Smooth muscle cell (in vitro differentiated cells): ENCODE results near the gene POMGNT1. TPM values are rescaled to one million over a fixed set of nuclear protein-coding genes. Genes with fewer than 3 reads are reported as not detected.

Experiments
- DNase-seq: peaks from one replicate; lab custom pipeline; 2025; ENCODE audit not compliant: unreplicated experiment; lab: John Stamatoyannopoulos, UW
- H2AFZ ChIP-seq: fragments of 200-600 bp; sonication (generic); 2 replicates; pipeline ENCODE4 v1.6.0; 2016; ENCODE audit warnings: antibody characterized with exemption, low read depth, mild to moderate bottlenecking
- H3F3A ChIP-seq: fragments of 200-600 bp; sonication (generic); 2 replicates; pipeline ENCODE4 v1.6.0; 2017; ENCODE audit warnings: antibody characterized with exemption, low read depth
- H3K27ac ChIP-seq: fragments of 200-600 bp; sonication (generic); 2 replicates; pipeline ENCODE4 v1.5.1; 2016; ENCODE audit warnings: low read depth, mild to moderate bottlenecking
- H3K27me3 ChIP-seq: fragments of 200-600 bp; sonication (generic); 2 replicates; pipeline ENCODE4 v1.6.1; 2016; ENCODE audit warnings: low read depth, mild to moderate bottlenecking
- H3K36me3 ChIP-seq: fragments of 200-600 bp; sonication (generic); 2 replicates; pipeline ENCODE4 v1.5.1; 2016; ENCODE audit warnings: low read depth
- H3K4me1 ChIP-seq: fragments of 200-600 bp; sonication (generic); 2 replicates; pipeline ENCODE4 v1.5.1; 2016; ENCODE audit warnings: low read depth
- H3K4me2 ChIP-seq: fragments of 200-600 bp; sonication (generic); 2 replicates; pipeline ENCODE4 v1.6.0; 2016; ENCODE audit warnings: mild to moderate bottlenecking
- H3K4me3 ChIP-seq: fragments of 200-600 bp; sonication (generic); 2 replicates; pipeline ENCODE4 v1.5.1; 2016; ENCODE audit warnings: mild to moderate bottlenecking
- H3K79me2 ChIP-seq: fragments of 200-600 bp; sonication (generic); 2 replicates; pipeline ENCODE4 v1.6.0; 2016; ENCODE audit warnings: low read depth, mild to moderate bottlenecking
- H3K9ac ChIP-seq: fragments of 200-600 bp; sonication (generic); 2 replicates; pipeline ENCODE4 v1.6.0; 2016; ENCODE audit warnings: low read depth
- H3K9me3 ChIP-seq: fragments of 200-600 bp; sonication (generic); replicated peaks from 2 replicates; pipeline ENCODE4 v1.5.1; 2016; ENCODE audit warnings: low read depth
- H4K20me1 ChIP-seq: fragments of 200-600 bp; sonication (generic); 2 replicates; pipeline ENCODE4 v1.6.0; 2016; ENCODE audit warnings: low read depth
- WGBS: methylation state at CpG from one replicate; pipeline ENCODE4 v1.1.7; 2016; ENCODE audit warnings: low lambda C conversion rate; 5-methylcytosine and 5-hydroxymethylcytosine counted together
- polyA plus RNA-seq: library from polyadenylated mRNA; unstranded; fragments of >200 nt; fragmentation: Nextera tagmentation; extraction: Ambion mirVana; gene quantifications from 2 replicates; pipeline ENCODE4 v1.2.1, GENCODE V29; 2016
- total RNA-seq: library from RNA; depleted of rRNA; stranded (reverse); fragments of >200 nt; gene quantifications from 2 replicates; pipeline ENCODE4 v1.2.3, GENCODE V29; 2014
- TF ChIP-seq, protein P1 (sequence below): fragments of 200-600 bp; sonication (generic); IDR thresholded peaks from 2 replicates; pipeline ENCODE4 v1.5.1; 2017; ENCODE audit warnings: borderline replicate concordance, mild to moderate bottlenecking, antibody characterized with exemption; ENCODE audit not compliant: insufficient read depth, poor library complexity, severe bottlenecking

Gene POMGNT1
- total and polyA plus RNA-seq, 2 experiments from 2014 or later = 39.4 to 72.4 TPM

DNA sequence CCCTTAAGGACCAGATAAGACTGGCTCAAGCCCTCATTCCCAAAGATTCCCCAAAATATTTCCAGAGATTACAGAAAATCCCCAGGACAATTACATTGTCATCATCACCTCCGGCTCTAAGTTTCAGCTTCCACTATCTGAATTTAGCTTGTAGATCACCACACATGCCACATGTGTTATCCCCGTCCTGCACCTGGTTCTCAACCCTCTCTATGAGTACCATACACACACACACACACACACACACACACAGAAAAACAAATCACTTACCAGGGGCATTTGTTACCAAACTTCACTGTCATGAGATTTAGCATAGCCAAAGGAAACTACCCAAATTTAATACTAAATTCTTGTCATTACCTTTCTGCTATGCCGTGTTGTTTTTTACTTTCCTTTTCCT lies 38.7 kb downstream of the POMGNT1 start:
- no peaks in the 10 kb centered on the region for H3K4me1 ChIP-seq
- no peak overlapping the region for H2AFZ ChIP-seq
- H3K4me3 ChIP-seq = no peak overlapping the region
- no peaks in the 10 kb centered on the region for H4K20me1 ChIP-seq
- no peaks in the 10 kb centered on the region for H3K9me3 ChIP-seq
- no peak overlapping the region for H3K4me2 ChIP-seq
- TF ChIP-seq, protein P1, sequence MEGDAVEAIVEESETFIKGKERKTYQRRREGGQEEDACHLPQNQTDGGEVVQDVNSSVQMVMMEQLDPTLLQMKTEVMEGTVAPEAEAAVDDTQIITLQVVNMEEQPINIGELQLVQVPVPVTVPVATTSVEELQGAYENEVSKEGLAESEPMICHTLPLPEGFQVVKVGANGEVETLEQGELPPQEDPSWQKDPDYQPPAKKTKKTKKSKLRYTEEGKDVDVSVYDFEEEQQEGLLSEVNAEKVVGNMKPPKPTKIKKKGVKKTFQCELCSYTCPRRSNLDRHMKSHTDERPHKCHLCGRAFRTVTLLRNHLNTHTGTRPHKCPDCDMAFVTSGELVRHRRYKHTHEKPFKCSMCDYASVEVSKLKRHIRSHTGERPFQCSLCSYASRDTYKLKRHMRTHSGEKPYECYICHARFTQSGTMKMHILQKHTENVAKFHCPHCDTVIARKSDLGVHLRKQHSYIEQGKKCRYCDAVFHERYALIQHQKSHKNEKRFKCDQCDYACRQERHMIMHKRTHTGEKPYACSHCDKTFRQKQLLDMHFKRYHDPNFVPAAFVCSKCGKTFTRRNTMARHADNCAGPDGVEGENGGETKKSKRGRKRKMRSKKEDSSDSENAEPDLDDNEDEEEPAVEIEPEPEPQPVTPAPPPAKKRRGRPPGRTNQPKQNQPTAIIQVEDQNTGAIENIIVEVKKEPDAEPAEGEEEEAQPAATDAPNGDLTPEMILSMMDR = no peak
- no peaks in the 10 kb centered on the region for H3F3A ChIP-seq
- H3K79me2 ChIP-seq = no peaks in the 10 kb centered on the region
- no peak overlapping the region for H3K27ac ChIP-seq
- no peaks in the 10 kb centered on the region for H3K36me3 ChIP-seq
- no peak for DNase-seq
- no peak overlapping the region for H3K9ac ChIP-seq
- H3K27me3 ChIP-seq = no peaks in the 10 kb centered on the region
- 89% methylated on average over 3 of the region's 3 CpGs for WGBS

DNA sequence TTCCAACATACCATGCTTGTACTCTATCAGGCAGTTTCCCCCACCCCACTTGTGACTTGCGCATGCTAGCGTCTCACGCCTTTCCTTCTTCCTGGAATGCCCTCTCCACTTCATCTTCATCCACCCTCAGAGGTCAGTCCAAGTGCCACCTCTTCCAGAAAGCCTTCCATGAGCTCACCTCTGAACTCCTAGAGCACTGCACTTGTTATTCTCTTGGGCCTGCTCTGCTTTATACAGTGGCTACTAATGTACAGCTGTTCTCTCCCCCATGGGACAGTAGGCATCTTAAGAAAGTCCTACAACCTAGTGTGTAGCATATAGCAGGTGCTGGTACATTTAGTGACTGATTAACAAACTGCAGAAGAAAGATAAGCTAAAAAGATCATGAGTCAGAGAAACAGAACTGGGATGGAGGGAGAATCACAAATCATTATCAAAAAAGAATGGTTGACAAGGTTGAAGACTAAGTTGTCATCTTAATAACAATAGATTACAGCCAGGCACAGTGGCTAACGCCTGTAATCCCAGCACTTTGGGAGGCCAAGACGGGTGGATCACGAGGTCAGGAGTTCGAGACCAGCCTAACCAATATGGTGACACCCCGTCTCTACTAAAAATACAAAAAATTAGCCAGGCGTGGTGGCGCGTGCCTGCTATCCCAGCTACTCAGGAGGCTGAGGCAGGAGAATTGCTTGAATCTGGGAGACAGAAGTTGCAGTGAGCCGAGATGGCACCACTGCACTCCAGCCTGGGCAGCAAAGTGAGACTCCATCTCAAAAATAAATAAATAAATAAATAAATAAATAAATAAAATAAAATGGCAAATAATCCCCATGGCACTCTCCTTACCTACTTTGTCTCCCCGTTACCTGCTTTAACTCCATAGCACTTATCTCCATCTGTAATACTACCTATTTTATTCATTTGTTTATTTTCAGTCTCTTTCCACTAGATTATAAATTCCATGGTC lies 39.6 kb downstream of the POMGNT1 start:
- no peak overlapping the region for H3K4me2 ChIP-seq
- H3K4me1 ChIP-seq = no peaks in the 10 kb centered on the region
- H3K79me2 ChIP-seq = no peaks in the 10 kb centered on the region
- no peaks in the 10 kb centered on the region for H3K9me3 ChIP-seq
- H3F3A ChIP-seq = no peaks in the 10 kb centered on the region
- no peaks in the 10 kb centered on the region for H4K20me1 ChIP-seq
- no peak overlapping the region for H2AFZ ChIP-seq
- H3K27me3 ChIP-seq = no peaks in the 10 kb centered on the region
- TF ChIP-seq, protein P1 = no peak
- no peak overlapping the region for H3K27ac ChIP-seq
- no peak overlapping the region for H3K4me3 ChIP-seq
- whole genome bisulfite sequencing = 85% methylated on average over 13 of the region's 13 CpGs
- no peak for DNase-seq
- H3K36me3 ChIP-seq = no peaks in the 10 kb centered on the region
- H3K9ac ChIP-seq = no peak overlapping the region

DNA sequence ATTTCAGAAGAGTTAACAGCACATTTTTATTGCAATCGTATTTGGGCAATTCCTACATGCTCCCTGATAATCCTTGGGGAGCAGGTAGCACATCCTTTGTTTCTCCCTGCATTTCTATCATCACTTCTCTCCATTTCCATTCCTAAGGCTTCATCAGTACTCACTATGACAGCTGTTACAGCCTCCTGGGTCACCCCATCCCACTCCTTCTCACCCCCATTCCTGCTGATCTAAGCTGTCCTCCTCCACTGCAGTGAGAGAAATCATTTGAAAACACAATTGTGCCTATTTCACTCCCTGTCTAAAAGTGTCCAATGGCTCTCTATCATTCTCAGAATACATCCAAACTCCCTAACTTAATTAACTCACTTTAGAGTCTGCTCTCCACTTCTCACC lies 40.3 kb downstream of the POMGNT1 start:
- H3K27me3 ChIP-seq = no peaks in the 10 kb centered on the region
- no peak overlapping the region for H3K27ac ChIP-seq

More for the DNA sequence above, 40.3 kb downstream of the POMGNT1 start:
- no peaks in the 10 kb centered on the region for H3F3A ChIP-seq
- DNase-seq = no peak
- TF ChIP-seq, protein P1 = no peak
- no peak overlapping the region for H3K9ac ChIP-seq
- no peaks in the 10 kb centered on the region for H4K20me1 ChIP-seq
- no peaks in the 10 kb centered on the region for H3K36me3 ChIP-seq
- H2AFZ ChIP-seq = no peak overlapping the region
- H3K79me2 ChIP-seq = no peaks in the 10 kb centered on the region
- no peaks in the 10 kb centered on the region for H3K9me3 ChIP-seq
- no peaks in the 10 kb centered on the region for H3K4me1 ChIP-seq
- no peak overlapping the region for H3K4me3 ChIP-seq
- WGBS = 100% methylated on average over 1 of the region's 1 CpG
- no peak overlapping the region for H3K4me2 ChIP-seq
